Femur (tissue), 1 donor: ENCODE data around the gene TCHHL1.

Experiments
- DNase-seq: peaks from one replicate; pipeline ENCODE4 v3.0.0-alpha.2; 2017

TCHHL1 gene

GRCh38 chr1:152036267-152037216 is 52.3 kb downstream of the TCHHL1 start, which contains the start of gene S100A11:
S100A11 (minus strand) TSS chr1:152037004; CDS start chr1:152036915, 89 bp downstream.
- DNase-seq: peak; percentile 94

GRCh38 chr1:152035539-152036266 is 53.2 kb downstream of the TCHHL1 start:
- DNase-seq: no peak

GRCh38 chr1:152034654-152035538 is 54.0 kb downstream of the TCHHL1 start:
- DNase-seq: peak; percentile 59

DNA sequence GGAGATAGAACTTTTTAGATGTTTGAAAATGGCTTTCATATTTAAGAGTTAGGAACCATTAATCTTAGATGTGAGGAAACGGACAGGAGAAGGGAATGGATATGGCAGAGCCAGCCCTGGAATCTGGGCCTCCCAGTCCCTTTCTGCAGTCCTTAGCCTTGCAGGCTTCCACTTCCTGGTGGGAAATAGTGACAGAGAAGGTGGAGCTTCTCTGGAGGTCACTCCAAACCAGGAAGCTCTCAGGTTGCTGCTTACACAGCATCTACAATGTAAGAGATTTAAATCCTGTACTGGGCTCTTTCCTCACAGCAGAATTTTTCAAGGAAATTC is 54.6 kb downstream of the TCHHL1 start:
- DNase-seq: no peak
